IPS-18a (cell line): ENCODE results near the gene PAPLN.

Experiments
- H3K27ac ChIP-seq: one replicate; pipeline ENCODE4 v1.5.1; 2013; ENCODE audit warnings: low read length
- H3K27me3 ChIP-seq: one replicate; pipeline ENCODE4 v1.6.1; 2013; ENCODE audit warnings: mild to moderate bottlenecking, low read length; ENCODE audit not compliant: control insufficient read depth, insufficient read depth
- H3K36me3 ChIP-seq: one replicate; pipeline ENCODE4 v1.6.1; 2013; ENCODE audit warnings: low read depth, low read length; ENCODE audit not compliant: control insufficient read depth
- H3K4me1 ChIP-seq: one replicate; pipeline ENCODE4 v1.6.1; 2013; ENCODE audit warnings: low read depth, low read length; ENCODE audit not compliant: control insufficient read depth
- H3K4me3 ChIP-seq: one replicate; pipeline ENCODE4 v1.5.1; 2013; ENCODE audit warnings: low read length
- H3K9ac ChIP-seq: one replicate; pipeline ENCODE4 v1.6.1; 2013; ENCODE audit warnings: mild to moderate bottlenecking, low read length, moderate library complexity
- H3K9me3 ChIP-seq: one replicate; pipeline ENCODE4 v1.6.1; 2013; ENCODE audit warnings: low read depth, low read length; ENCODE audit not compliant: control insufficient read depth

Gene PAPLN

GRCh38 chr14:73240816-73241480 lies 3.6 kb downstream of the PAPLN start:
- no peak overlapping the region for H3K27ac ChIP-seq
- H3K27me3 ChIP-seq = peaks cover 42% of the 10 kb centered on the region

GRCh38 chr14:73241481-73242165 lies 4.3 kb downstream of the PAPLN start:
- Histone ChIP-seq H3K4me3 (no peak overlapping the region), H3K27me3 (peaks cover 36% of the 10 kb centered on the region), H3K27ac (no peak overlapping the region), H3K9me3 (no peaks in the 10 kb centered on the region), H3K9ac (no peak overlapping the region), H3K4me1 (peaks cover 16% of the 10 kb centered on the region), H3K36me3 (peaks cover 2% of the 10 kb centered on the region)

More at GRCh38 chr14:73240816-73241480, 3.6 kb downstream of the PAPLN start:
- Histone ChIP-seq H3K4me1 (peaks cover 22% of the 10 kb centered on the region), H3K36me3 (peaks cover 2% of the 10 kb centered on the region), H3K9ac (no peak overlapping the region), H3K9me3 (no peaks in the 10 kb centered on the region), H3K4me3 (no peak overlapping the region)

- Histone ChIP-seq H3K36me3 (peaks cover 2% of the 10 kb centered on the region), H3K27ac (no peak overlapping the region), H3K4me3 (no peak overlapping the region), H3K27me3 (peaks cover 28% of the 10 kb centered on the region), H3K4me1 (peaks cover 10% of the 10 kb centered on the region), H3K9me3 (no peaks in the 10 kb centered on the region), H3K9ac (no peak overlapping the region)
Measured at GRCh38 chr14:73242357-73242901, 5.1 kb downstream of the PAPLN start.

GRCh38 chr14:73243341-73243740 lies 6.0 kb downstream of the PAPLN start:
- peaks cover 19% of the 10 kb centered on the region for H3K27me3 ChIP-seq
- no peak overlapping the region for H3K4me3 ChIP-seq
- H3K36me3 ChIP-seq = peaks cover 2% of the 10 kb centered on the region
- H3K4me1 ChIP-seq = peaks cover 10% of the 10 kb centered on the region
- H3K27ac ChIP-seq = no peak overlapping the region
- H3K9ac ChIP-seq = no peak overlapping the region
- H3K9me3 ChIP-seq = no peaks in the 10 kb centered on the region

- Histone ChIP-seq H3K27ac (no peak overlapping the region), H3K9me3 (no peaks in the 10 kb centered on the region), H3K27me3 (peaks cover 15% of the 10 kb centered on the region), H3K4me1 (peaks cover 7% of the 10 kb centered on the region), H3K9ac (no peak overlapping the region), H3K36me3 (peaks cover 2% of the 10 kb centered on the region), H3K4me3 (no peak overlapping the region)
Measured at GRCh38 chr14:73243748-73244147, 6.4 kb downstream of the PAPLN start.

- no peak overlapping the region for H3K27ac ChIP-seq
- no peaks in the 10 kb centered on the region for H3K36me3 ChIP-seq
- H3K27me3 ChIP-seq = peaks cover 5% of the 10 kb centered on the region
- H3K9me3 ChIP-seq = no peaks in the 10 kb centered on the region
- H3K9ac ChIP-seq = no peak overlapping the region
- H3K4me3 ChIP-seq = no peak overlapping the region
- H3K4me1 ChIP-seq = no peaks in the 10 kb centered on the region
Measured at GRCh38 chr14:73244541-73245290, 7.4 kb downstream of the PAPLN start.

- H3K4me1 ChIP-seq = no peaks in the 10 kb centered on the region
- no peaks in the 10 kb centered on the region for H3K36me3 ChIP-seq
- no peak overlapping the region for H3K9ac ChIP-seq
- H3K4me3 ChIP-seq = no peak overlapping the region
- H3K27ac ChIP-seq = no peak overlapping the region
- no peaks in the 10 kb centered on the region for H3K27me3 ChIP-seq
- H3K9me3 ChIP-seq = no peaks in the 10 kb centered on the region
Measured at GRCh38 chr14:73245480-73246325, 8.4 kb downstream of the PAPLN start.

- Histone ChIP-seq H3K27me3 (no peaks in the 10 kb centered on the region), H3K4me1 (no peaks in the 10 kb centered on the region), H3K9ac (no peak overlapping the region), H3K4me3 (no peak overlapping the region), H3K36me3 (no peaks in the 10 kb centered on the region), H3K9me3 (no peaks in the 10 kb centered on the region), H3K27ac (no peak overlapping the region)
Measured at GRCh38 chr14:73246387-73247150, 9.3 kb downstream of the PAPLN start.

GRCh38 chr14:73248108-73248868 lies 11.0 kb downstream of the PAPLN start:
- Histone ChIP-seq H3K4me1 (no peaks in the 10 kb centered on the region), H3K27me3 (no peaks in the 10 kb centered on the region), H3K36me3 (no peaks in the 10 kb centered on the region), H3K4me3 (no peak overlapping the region), H3K27ac (no peak overlapping the region), H3K9ac (no peak overlapping the region), H3K9me3 (no peaks in the 10 kb centered on the region)

GRCh38 chr14:73249108-73249507 lies 11.8 kb downstream of the PAPLN start:
- Histone ChIP-seq H3K4me1 (no peaks in the 10 kb centered on the region), H3K9me3 (no peaks in the 10 kb centered on the region), H3K36me3 (no peaks in the 10 kb centered on the region), H3K9ac (no peak overlapping the region), H3K4me3 (no peak overlapping the region), H3K27ac (no peak overlapping the region), H3K27me3 (no peaks in the 10 kb centered on the region)
